Cardiac fibroblast (primary cell): Measurements from ENCODE around the gene CCDC192.

Experiments used
- DNase-seq, 2 donors: peaks; one replicate each; pipeline versions ENCODE4 v3.0.0 to v3.0.0-alpha.2; 2010; ENCODE audit warnings: low read depth in 2 of 2
- H3K4me3 ChIP-seq, 2 donors: replicated peaks in 1 of 2; 1 replicate in 1 of 2; 2 replicates in 1 of 2; pipeline ENCODE4 v1.5.1; 2011; ENCODE audit warnings: low read depth in 2 of 2, low read length in 2 of 2, mild to moderate bottlenecking in 2 of 2, moderate library complexity in 1 of 2
- CTCF ChIP-seq: IDR thresholded peaks from one replicate; pipeline ENCODE4 v1.5.1; 2011; ENCODE audit warnings: low read depth, mild to moderate bottlenecking, low read length, inconsistent platforms

Gene CCDC192

GRCh38 chr5:127975961-127976360, 272.8 kb downstream of the CCDC192 start:
- TF ChIP-seq CTCF, result no peak
- no peak for DNase-seq
- no peak overlapping the region for H3K4me3 ChIP-seq

GRCh38 chr5:127976525-127976924, 273.3 kb downstream of the CCDC192 start:
- TF ChIP-seq CTCF, result no peak
- no peak overlapping the region for H3K4me3 ChIP-seq
- no peak for DNase-seq

- TF ChIP-seq CTCF, result no peak
- no peak overlapping the region for H3K4me3 ChIP-seq
- no peak for DNase-seq
Measured at GRCh38 chr5:127976991-127977717, 274.0 kb downstream of the CCDC192 start.

- TF ChIP-seq CTCF, result no peak
- no peak overlapping the region for H3K4me3 ChIP-seq
- no peak for DNase-seq
Measured at GRCh38 chr5:127978738-127979300, 275.6 kb downstream of the CCDC192 start.

GRCh38 chr5:127979475-127979874, 276.3 kb downstream of the CCDC192 start:
- no peak for DNase-seq
- H3K4me3 ChIP-seq, result no peak overlapping the region
- TF ChIP-seq CTCF, result no peak

GRCh38 chr5:127980843-127981242, 277.7 kb downstream of the CCDC192 start:
- no peak for TF ChIP-seq CTCF
- DNase-seq, result no peak
- no peak overlapping the region for H3K4me3 ChIP-seq

- no peak overlapping the region for H3K4me3 ChIP-seq
- no peak for DNase-seq
- no peak for TF ChIP-seq CTCF
Measured at GRCh38 chr5:127981498-127981897, 278.3 kb downstream of the CCDC192 start.
